HG03342 (cell line): ENCODE data around the gene NDUFA9.

Source experiments
- ATAC-seq: cut with Tn5 transposase; IDR thresholded peaks from one replicate; pipeline ENCODE4 v1.9.1; 2021; ENCODE audit warnings: mild to moderate bottlenecking, moderate library complexity; ENCODE audit not compliant: unreplicated experiment

Gene NDUFA9

GRCh38 chr12:4690760-4691159, 41.8 kb downstream of the NDUFA9 start:
- no peak for ATAC-seq
